Measurements from ENCODE around the gene TRAF5. TPM values are rescaled to one million over a fixed set of nuclear protein-coding genes. Genes with fewer than 3 reads are reported as not detected.

TRAF5 gene
- total RNA-seq, 1 donor: 27.6 TPM

DNA sequence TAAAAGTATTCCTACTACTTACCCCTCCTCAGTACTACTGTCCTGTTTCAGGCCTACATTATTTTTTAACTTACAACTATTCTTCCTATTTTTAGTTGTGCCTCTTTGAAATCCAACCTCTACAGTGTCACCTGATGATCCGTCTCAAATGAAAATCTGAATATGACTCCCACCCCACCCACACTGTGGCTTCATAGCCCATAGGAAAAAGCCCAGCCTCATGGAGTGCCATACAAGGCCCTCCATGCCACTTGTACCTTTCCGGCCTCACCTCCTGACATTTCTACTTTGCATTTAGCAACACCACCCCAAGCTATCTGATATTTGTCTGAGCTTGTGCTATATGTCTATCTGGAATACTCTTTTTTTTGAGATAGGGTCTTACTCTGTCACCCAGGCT is 49.3 kb downstream of the TRAF5 start:
- TF ChIP-seq, protein P1, sequence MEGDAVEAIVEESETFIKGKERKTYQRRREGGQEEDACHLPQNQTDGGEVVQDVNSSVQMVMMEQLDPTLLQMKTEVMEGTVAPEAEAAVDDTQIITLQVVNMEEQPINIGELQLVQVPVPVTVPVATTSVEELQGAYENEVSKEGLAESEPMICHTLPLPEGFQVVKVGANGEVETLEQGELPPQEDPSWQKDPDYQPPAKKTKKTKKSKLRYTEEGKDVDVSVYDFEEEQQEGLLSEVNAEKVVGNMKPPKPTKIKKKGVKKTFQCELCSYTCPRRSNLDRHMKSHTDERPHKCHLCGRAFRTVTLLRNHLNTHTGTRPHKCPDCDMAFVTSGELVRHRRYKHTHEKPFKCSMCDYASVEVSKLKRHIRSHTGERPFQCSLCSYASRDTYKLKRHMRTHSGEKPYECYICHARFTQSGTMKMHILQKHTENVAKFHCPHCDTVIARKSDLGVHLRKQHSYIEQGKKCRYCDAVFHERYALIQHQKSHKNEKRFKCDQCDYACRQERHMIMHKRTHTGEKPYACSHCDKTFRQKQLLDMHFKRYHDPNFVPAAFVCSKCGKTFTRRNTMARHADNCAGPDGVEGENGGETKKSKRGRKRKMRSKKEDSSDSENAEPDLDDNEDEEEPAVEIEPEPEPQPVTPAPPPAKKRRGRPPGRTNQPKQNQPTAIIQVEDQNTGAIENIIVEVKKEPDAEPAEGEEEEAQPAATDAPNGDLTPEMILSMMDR (IDR thresholded peaks at IDR 0.05; ENCODE audit: insufficient read depth, low read depth, low read length): no peak
- no peak for DNase-seq (ENCODE audit: low read depth)
- H3K4me3 ChIP-seq (ENCODE audit: low read depth, low read length): no peak overlapping the region

DNA sequence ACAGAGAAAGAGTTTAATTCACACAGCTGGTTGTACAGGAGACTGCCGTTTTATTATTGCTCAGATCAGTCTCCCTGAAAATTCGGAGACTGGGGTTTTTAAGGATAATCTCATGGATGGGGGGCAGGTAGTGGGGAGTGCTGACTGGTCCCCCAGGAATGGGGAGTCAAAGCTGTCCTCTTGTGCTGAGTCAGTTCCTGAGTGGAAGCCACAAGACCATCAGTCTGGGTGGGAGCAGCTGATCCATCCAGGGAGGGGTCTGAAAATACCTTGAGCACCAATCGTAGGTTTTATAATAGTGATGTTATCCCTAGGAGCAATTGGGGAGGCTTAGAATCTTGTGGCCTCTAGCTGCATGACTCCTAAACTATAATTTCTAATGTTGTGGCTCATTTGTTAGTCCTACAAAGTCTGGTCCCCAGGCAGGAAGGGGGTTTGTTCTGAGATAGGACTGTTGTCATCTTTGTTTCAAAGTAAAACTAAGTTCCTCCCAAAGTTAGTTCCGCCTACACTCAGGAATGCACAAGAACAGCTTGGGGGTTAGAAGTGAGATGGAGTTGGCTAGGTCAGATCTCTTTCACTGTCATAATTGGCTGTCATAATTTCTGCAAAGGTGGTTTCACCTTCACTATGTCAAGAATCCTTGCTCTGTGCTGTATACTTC is 50.3 kb downstream of the TRAF5 start:
- DNase-seq (ENCODE audit: low read depth): no peak
- H3K4me3 ChIP-seq (ENCODE audit: low read depth, low read length): no peak overlapping the region
- TF ChIP-seq, protein P1 (IDR thresholded peaks at IDR 0.05; ENCODE audit: insufficient read depth, low read depth, low read length): no peak

DNA sequence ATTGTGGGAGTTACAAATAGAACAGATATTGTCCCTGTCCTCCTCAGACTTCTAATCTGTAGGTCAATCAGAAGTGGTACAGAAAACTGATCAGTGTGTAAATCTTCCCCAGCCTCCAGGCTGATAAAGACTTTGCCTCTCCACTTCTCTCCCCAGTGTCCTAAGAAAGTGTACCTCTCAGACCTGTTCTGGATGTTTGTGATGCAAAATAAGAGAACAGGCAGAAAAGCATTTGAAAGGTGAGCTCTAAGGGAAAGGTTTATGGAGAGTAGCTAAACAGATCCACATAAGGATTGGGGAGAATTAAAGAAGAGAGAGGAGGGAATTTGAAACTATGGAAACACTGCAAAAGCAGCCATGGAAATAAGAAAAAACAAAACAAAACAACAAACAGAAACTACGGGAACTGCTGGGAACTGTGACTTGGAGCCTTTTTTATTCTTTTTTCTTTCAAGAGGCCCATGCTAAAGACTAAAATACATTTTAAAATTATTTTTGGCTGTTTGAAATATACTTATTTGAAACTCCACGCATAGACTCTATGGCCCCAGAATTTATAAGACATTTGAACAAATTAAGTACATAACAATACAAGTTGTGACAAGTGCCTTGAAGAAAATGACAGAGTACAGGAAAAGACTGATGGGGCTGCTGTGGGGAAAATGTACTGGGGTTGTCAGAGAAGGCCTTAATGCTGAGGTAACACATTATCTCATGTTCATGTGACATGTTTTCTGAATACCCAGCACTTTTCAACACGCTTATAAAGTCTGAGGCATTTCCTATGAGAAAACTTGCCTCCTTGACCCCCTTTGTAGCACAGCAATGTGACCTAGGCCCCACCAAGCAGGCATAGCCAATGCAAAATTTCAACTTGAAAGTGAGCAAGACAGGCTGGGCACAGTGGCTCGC is 51.2 kb downstream of the TRAF5 start:
- H3K4me3 ChIP-seq (ENCODE audit: low read depth, low read length): no peak overlapping the region
- peak; percentile 19 for DNase-seq (ENCODE audit: low read depth)
- TF ChIP-seq, protein P1 (IDR thresholded peaks at IDR 0.05; ENCODE audit: insufficient read depth, low read depth, low read length): no peak

DNA sequence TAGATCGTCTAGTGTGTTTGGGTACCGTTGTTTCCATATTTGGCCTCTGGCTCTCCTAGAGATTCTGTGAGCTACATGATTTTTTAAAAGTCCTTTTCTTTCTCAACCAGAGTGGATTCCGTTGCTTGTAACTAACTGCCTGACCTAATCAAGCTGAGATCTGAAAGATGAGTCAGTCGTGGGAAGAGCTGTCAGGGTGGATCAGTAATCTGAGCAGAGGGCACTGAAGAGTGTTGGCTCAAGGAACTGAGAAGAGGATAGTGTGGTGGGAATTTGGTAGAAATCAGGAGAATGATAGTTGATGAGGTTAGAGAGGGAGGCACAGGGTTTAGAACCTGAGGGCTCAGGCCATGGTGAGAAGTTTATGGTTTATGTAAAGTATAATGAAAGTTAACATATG is 52.2 kb downstream of the TRAF5 start:
- no peak overlapping the region for H3K4me3 ChIP-seq (ENCODE audit: low read depth, low read length)
- TF ChIP-seq, protein P1 (IDR thresholded peaks at IDR 0.05; ENCODE audit: insufficient read depth, low read depth, low read length): no peak
- peak; percentile 78 for DNase-seq (ENCODE audit: low read depth)

DNA sequence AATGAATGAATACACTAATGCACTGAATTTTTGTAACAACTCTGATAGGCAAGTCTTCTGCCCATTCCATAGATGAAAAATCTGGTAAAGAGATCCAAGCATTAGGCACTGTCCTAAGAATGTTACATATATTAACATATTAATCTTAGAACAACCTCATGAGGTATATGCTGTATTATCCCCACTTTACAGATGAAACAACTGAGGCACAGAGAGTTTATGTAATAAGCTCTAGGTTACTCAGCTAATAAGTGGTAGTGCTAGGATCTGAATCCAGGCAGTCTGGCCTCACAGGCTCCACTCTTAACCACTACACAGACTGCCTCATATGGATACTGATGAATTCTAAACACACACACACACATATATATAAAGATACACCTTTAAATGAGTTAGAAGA is 52.8 kb downstream of the TRAF5 start:
- TF ChIP-seq, protein P1 (IDR thresholded peaks at IDR 0.05; ENCODE audit: insufficient read depth, low read depth, low read length): no peak
- H3K4me3 ChIP-seq (ENCODE audit: low read depth, low read length): no peak overlapping the region
- no peak for DNase-seq (ENCODE audit: low read depth)

DNA sequence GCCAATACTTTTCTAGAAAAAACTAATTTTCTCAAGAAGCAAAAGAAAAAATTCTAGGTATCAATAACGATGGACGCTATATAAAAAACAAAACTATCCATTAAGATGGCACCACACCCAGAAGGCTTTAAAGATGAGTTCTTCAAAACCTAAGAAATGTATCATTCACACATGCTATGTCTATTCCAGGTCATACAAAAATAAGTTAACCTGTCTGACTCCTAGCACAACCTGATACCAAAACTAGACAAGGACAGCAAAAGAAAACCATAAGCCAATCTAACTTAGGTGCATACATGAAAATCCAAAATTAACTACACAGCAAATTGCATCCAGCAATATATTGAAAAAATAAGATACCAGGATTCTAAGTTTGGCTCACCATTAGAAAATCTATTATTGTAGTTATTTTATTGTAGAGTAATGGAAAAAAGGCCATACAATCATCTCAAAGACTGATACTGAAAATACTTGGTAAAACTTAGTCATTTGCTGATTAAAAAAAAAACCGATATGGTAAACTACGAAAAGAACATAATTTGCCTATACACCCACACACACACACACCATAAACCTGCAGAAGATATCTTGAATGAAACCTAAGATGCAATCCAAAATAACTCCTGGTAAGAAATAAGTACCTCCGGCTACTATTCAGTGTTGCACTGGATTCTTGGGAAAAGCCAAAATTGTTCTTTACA is 55.0 kb downstream of the TRAF5 start:
- DNase-seq (ENCODE audit: low read depth): no peak
- peak overlapping the region; percentile 92 for H3K4me3 ChIP-seq (ENCODE audit: low read depth, low read length)
- TF ChIP-seq, protein P1 (IDR thresholded peaks at IDR 0.05; ENCODE audit: insufficient read depth, low read depth, low read length): no peak

Data from fibroblast of villous mesenchyme (primary cell).